Mesothelial cell of epicardium (in vitro differentiated cells): ENCODE data around the gene UQCRH. TPM values are rescaled to one million over a fixed set of nuclear protein-coding genes. Genes with fewer than 3 reads are reported as not detected.
A peak's percentile ranks its signal among the peaks of the same experiment; 100 is the strongest.
"Not testable (repeated sequence)": the region's sequence is repeated elsewhere in the genome, so short reads cannot be mapped to it uniquely, and the experiment has no call there.

ENCODE experiments used
- DNase-seq, 2 experiments: peaks; one replicate each; pipeline ENCODE4 v3.0.0; 2021; ENCODE audit warnings: low spot score in 2 of 2; ENCODE audit not compliant: unreplicated experiment in 2 of 2
- H3K27ac Mint-ChIP-seq: 2 replicates; pipeline ENCODE4 v1.8.0; 2021; ENCODE audit warnings: mixed read lengths
- H3K27me3 Mint-ChIP-seq: 2 replicates; pipeline ENCODE4 v1.8.0; 2021; ENCODE audit warnings: low read depth, mixed read lengths
- H3K36me3 Mint-ChIP-seq: 2 replicates; pipeline ENCODE4 v1.8.0; 2021; ENCODE audit warnings: mixed read lengths
- H3K4me1 Mint-ChIP-seq: 2 replicates; pipeline ENCODE4 v1.8.0; 2021; ENCODE audit warnings: mixed read lengths
- H3K4me3 Mint-ChIP-seq: 2 replicates; pipeline ENCODE4 v1.8.0; 2021; ENCODE audit warnings: mild to moderate bottlenecking, moderate library complexity, mixed read lengths
- H3K9me3 Mint-ChIP-seq: 2 replicates; pipeline ENCODE4 v1.8.0; 2021; ENCODE audit warnings: mixed read lengths
- CTCF ChIP-seq: fragments of 200-600 bp; sonication (generic); IDR thresholded peaks from one replicate; pipeline ENCODE4 v1.5.0; 2021; ENCODE audit warnings: antibody characterized with exemption; ENCODE audit not compliant: unreplicated experiment
- total RNA-seq: library from RNA; stranded (reverse); gene quantifications from 3 replicates; pipeline ENCODE4 v1.2.1, GENCODE V29; 2021

Gene UQCRH
- total RNA-seq, 1 donor from 2014 or later: 205 TPM

- not testable (repeated sequence) for H3K4me1 Mint-ChIP-seq, H3K9me3 Mint-ChIP-seq, H3K36me3 Mint-ChIP-seq, DNase-seq, H3K27ac Mint-ChIP-seq, H3K27me3 Mint-ChIP-seq, H3K4me3 Mint-ChIP-seq
Observed at GRCh38 chr1:46325285-46326076, 22.0 kb downstream of the UQCRH start.

- not testable (repeated sequence) for H3K27ac Mint-ChIP-seq
Observed at GRCh38 chr1:46328182-46328581, 24.7 kb downstream of the UQCRH start.

GRCh38 chr1:46329807-46330206, 26.3 kb downstream of the UQCRH start:
- H3K27me3 Mint-ChIP-seq, DNase-seq, H3K9me3 Mint-ChIP-seq, H3K36me3 Mint-ChIP-seq, H3K27ac Mint-ChIP-seq, H3K4me1 Mint-ChIP-seq, H3K4me3 Mint-ChIP-seq: not testable (repeated sequence)

More at GRCh38 chr1:46328182-46328581, 24.7 kb downstream of the UQCRH start:
- not testable (repeated sequence) for H3K4me3 Mint-ChIP-seq, DNase-seq, H3K9me3 Mint-ChIP-seq, H3K27me3 Mint-ChIP-seq, H3K4me1 Mint-ChIP-seq, H3K36me3 Mint-ChIP-seq

GRCh38 chr1:46330381-46330780, 26.9 kb downstream of the UQCRH start:
- not testable (repeated sequence) for H3K36me3 Mint-ChIP-seq, H3K27me3 Mint-ChIP-seq, DNase-seq, H3K27ac Mint-ChIP-seq, H3K9me3 Mint-ChIP-seq, H3K4me1 Mint-ChIP-seq, H3K4me3 Mint-ChIP-seq

GRCh38 chr1:46331786-46332540, 28.5 kb downstream of the UQCRH start:
- H3K9me3 Mint-ChIP-seq, DNase-seq, H3K4me1 Mint-ChIP-seq, H3K4me3 Mint-ChIP-seq, H3K27me3 Mint-ChIP-seq, H3K36me3 Mint-ChIP-seq: not testable (repeated sequence)
- H3K27ac Mint-ChIP-seq: peak overlapping the region; percentile 69

GRCh38 chr1:46333300-46334029, 30.0 kb downstream of the UQCRH start:
- DNase-seq: no peak
- Mint-ChIP-seq H3K9me3 (no peaks in the 10 kb centered on the region), H3K4me3 (no peak overlapping the region), H3K27me3 (no peaks in the 10 kb centered on the region), H3K27ac (no peak overlapping the region), H3K4me1 (peaks cover 4% of the 10 kb centered on the region), H3K36me3 (no peaks in the 10 kb centered on the region)
- no peak for TF ChIP-seq CTCF

- no peaks in the 10 kb centered on the region for H3K36me3 Mint-ChIP-seq
- H3K27me3 Mint-ChIP-seq: no peaks in the 10 kb centered on the region
- no peak overlapping the region for H3K4me3 Mint-ChIP-seq
- no peaks in the 10 kb centered on the region for H3K9me3 Mint-ChIP-seq
- H3K4me1 Mint-ChIP-seq: peaks cover 6% of the 10 kb centered on the region
- TF ChIP-seq CTCF: no peak
- no peak for DNase-seq
- H3K27ac Mint-ChIP-seq: no peak overlapping the region
Observed at GRCh38 chr1:46334030-46334384, 30.5 kb downstream of the UQCRH start.

- H3K9me3 Mint-ChIP-seq: no peaks in the 10 kb centered on the region
- no peak overlapping the region for H3K4me3 Mint-ChIP-seq
- H3K36me3 Mint-ChIP-seq: no peaks in the 10 kb centered on the region
- peaks cover 11% of the 10 kb centered on the region for H3K4me1 Mint-ChIP-seq
- no peak for TF ChIP-seq CTCF
- no peak for DNase-seq
- no peaks in the 10 kb centered on the region for H3K27me3 Mint-ChIP-seq
- no peak overlapping the region for H3K27ac Mint-ChIP-seq
Observed at GRCh38 chr1:46335081-46335480, 31.6 kb downstream of the UQCRH start.

- not testable (repeated sequence) for H3K9me3 Mint-ChIP-seq, H3K36me3 Mint-ChIP-seq, H3K27me3 Mint-ChIP-seq, H3K4me3 Mint-ChIP-seq, DNase-seq, H3K27ac Mint-ChIP-seq
- peaks cover 26% of the 10 kb centered on the region for H3K4me1 Mint-ChIP-seq
Observed at GRCh38 chr1:46337409-46337808, 33.9 kb downstream of the UQCRH start.
